ENCODE data around the gene MYO3B.

The MYO3B gene

DNA sequence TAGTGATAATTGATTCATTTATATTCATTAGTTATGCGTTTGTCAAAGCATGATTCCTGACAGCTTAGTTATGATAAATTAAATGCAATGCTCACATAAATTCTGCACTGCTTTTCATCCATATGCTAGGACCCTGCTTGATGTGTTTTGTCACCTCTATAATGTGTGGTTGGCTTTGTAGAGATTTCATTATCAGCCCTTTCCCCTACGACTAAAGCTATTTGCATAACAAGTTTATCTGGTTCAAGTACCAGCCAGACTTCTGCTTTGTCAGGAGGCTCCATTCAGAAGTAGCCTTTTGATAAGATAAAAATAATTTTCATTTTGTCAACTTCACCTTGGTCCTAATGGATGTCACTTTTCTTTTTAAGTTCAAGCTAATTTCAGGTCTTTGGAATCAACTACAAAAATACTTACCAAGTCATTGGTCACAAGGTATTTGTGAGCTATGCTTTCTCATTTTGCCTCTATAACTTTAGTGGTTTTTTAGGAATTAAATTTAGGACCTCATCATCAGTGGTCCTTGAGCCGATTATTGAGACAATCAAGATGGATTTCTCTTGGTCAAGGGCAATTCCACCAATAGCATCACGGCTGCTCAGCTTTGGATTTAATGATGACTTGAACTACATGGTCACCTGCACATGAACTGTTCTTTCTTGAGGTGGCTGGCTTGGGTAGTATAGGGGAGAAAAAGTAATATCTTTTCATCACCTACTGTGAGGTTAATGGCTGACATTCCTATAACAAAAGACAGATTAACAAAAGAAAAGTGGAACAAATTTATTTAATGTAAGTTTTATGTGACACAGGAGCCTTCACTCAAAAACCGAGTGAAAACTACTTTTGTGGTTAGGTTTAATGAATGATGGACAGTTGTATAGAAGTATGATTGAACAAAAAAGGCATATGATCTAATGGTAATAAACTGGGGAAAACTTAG is 162.1 kb downstream of the MYO3B start:
- TF ChIP-seq EP300 (IDR thresholded peaks at IDR 0.05; ENCODE audit: borderline replicate concordance) (no peak), YY1 (IDR thresholded peaks at IDR 0.05; ENCODE audit: low read depth) (no peak), EGR1 (IDR thresholded peaks at IDR 0.05) (no peak), TCF12 (IDR thresholded peaks at IDR 0.05; ENCODE audit: low read depth) (no peak), TEAD4 (IDR thresholded peaks at IDR 0.05) (no peak), NFIC (IDR thresholded peaks at IDR 0.05) (no peak), ZBTB7A (IDR thresholded peaks at IDR 0.05; ENCODE audit: low read depth) (no peak), TAF1 (IDR thresholded peaks at IDR 0.05; ENCODE audit: low read depth) (no peak), CEBPB (IDR thresholded peaks at IDR 0.05) (no peak), CREB1 (IDR thresholded peaks at IDR 0.05; ENCODE audit: low read depth) (no peak), FOXM1 (IDR thresholded peaks at IDR 0.05; ENCODE audit: borderline replicate concordance, low read depth) (no peak)
- TF ChIP-seq, protein P1, sequence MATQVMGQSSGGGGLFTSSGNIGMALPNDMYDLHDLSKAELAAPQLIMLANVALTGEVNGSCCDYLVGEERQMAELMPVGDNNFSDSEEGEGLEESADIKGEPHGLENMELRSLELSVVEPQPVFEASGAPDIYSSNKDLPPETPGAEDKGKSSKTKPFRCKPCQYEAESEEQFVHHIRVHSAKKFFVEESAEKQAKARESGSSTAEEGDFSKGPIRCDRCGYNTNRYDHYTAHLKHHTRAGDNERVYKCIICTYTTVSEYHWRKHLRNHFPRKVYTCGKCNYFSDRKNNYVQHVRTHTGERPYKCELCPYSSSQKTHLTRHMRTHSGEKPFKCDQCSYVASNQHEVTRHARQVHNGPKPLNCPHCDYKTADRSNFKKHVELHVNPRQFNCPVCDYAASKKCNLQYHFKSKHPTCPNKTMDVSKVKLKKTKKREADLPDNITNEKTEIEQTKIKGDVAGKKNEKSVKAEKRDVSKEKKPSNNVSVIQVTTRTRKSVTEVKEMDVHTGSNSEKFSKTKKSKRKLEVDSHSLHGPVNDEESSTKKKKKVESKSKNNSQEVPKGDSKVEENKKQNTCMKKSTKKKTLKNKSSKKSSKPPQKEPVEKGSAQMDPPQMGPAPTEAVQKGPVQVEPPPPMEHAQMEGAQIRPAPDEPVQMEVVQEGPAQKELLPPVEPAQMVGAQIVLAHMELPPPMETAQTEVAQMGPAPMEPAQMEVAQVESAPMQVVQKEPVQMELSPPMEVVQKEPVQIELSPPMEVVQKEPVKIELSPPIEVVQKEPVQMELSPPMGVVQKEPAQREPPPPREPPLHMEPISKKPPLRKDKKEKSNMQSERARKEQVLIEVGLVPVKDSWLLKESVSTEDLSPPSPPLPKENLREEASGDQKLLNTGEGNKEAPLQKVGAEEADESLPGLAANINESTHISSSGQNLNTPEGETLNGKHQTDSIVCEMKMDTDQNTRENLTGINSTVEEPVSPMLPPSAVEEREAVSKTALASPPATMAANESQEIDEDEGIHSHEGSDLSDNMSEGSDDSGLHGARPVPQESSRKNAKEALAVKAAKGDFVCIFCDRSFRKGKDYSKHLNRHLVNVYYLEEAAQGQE (IDR thresholded peaks at IDR 0.05; ENCODE audit: low read depth): no peak
- TF ChIP-seq, protein P2, sequence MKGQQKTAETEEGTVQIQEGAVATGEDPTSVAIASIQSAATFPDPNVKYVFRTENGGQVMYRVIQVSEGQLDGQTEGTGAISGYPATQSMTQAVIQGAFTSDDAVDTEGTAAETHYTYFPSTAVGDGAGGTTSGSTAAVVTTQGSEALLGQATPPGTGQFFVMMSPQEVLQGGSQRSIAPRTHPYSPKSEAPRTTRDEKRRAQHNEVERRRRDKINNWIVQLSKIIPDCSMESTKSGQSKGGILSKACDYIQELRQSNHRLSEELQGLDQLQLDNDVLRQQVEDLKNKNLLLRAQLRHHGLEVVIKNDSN (IDR thresholded peaks at IDR 0.05): no peak
- TF ChIP-seq, protein P3, sequence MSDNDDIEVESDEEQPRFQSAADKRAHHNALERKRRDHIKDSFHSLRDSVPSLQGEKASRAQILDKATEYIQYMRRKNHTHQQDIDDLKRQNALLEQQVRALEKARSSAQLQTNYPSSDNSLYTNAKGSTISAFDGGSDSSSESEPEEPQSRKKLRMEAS (IDR thresholded peaks at IDR 0.05): no peak

DNA sequence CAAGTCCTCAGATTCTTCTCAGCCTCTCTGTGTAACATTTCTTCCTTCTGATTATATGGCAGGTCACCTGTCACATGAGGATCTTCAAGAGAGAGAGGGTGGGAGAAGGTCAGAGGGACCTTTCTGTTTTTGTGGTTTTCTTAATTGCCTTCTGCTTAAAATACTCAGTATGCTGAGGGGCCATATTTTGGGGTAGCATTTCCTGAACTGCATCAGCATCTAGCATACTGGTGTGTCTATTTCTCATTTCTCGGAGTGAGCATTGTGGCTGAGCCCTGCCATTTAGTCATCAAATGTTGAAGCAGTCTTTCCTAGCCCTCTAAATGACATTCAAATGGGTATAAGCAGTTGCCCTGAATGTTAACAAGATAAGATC is 162.7 kb downstream of the MYO3B start:
- no peak for TF ChIP-seq TEAD4 (IDR thresholded peaks at IDR 0.05)
- TF ChIP-seq, protein P2 (IDR thresholded peaks at IDR 0.05): no peak
- no peak for TF ChIP-seq RAD21 (IDR thresholded peaks at IDR 0.05; ENCODE audit: low read depth)
- TF ChIP-seq, protein P3 (IDR thresholded peaks at IDR 0.05): no peak
- no peak for TF ChIP-seq EGR1 (IDR thresholded peaks at IDR 0.05)
- TF ChIP-seq ZBTB7A (IDR thresholded peaks at IDR 0.05; ENCODE audit: low read depth): no peak
- TF ChIP-seq NFIC (IDR thresholded peaks at IDR 0.05): no peak
- TF ChIP-seq YY1 (IDR thresholded peaks at IDR 0.05; ENCODE audit: low read depth): no peak

DNA sequence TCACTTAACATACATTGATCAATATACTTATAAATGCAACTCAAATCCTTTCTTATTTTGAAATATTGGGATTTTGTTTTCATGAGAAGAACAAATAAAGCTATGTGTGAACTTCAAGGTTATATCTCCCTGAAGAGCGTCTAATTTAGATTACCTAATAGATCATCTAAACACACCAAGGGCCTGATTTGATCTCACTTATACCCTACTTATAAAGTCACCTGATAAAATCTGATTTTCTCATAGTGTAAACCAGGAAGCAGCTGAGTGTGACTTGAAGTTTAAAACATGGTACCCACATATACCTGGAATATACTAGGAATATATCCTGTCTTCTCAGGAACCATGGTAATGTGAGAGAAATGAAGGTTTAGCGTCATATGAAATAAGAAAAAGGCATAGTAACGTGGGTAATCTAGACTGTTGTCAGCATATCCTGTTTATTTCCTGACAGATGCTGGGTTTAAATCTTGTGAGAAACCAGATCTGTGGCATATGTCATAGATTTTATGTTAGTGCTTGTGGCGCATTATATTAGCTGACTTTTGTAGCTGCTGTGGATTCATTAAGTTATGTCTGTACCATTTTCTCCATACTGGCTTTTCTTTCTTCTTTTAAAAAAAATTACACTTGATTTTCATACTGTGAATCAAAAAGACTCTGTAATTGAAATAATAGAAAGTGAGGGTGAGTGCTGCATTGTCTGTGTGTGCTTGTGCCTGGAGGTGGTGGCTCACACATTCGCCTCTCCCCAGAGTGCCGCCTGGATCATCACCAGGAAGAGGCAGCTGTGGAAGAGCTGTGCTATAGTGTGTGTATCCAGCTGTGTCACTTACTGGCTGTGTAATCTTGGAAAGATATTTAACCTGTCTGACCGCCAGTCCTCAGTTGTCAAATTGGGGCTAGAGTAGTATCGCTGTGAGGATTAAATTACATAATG is 164.0 kb downstream of the MYO3B start:
- TF ChIP-seq TEAD4 (IDR thresholded peaks at IDR 0.05): no peak
- TF ChIP-seq, protein P3 (IDR thresholded peaks at IDR 0.05): no peak
- TF ChIP-seq CREB1 (IDR thresholded peaks at IDR 0.05; ENCODE audit: low read depth): no peak
- no peak for TF ChIP-seq CEBPB (IDR thresholded peaks at IDR 0.05)
- no peak for TF ChIP-seq ZBTB7A (IDR thresholded peaks at IDR 0.05; ENCODE audit: low read depth)

DNA sequence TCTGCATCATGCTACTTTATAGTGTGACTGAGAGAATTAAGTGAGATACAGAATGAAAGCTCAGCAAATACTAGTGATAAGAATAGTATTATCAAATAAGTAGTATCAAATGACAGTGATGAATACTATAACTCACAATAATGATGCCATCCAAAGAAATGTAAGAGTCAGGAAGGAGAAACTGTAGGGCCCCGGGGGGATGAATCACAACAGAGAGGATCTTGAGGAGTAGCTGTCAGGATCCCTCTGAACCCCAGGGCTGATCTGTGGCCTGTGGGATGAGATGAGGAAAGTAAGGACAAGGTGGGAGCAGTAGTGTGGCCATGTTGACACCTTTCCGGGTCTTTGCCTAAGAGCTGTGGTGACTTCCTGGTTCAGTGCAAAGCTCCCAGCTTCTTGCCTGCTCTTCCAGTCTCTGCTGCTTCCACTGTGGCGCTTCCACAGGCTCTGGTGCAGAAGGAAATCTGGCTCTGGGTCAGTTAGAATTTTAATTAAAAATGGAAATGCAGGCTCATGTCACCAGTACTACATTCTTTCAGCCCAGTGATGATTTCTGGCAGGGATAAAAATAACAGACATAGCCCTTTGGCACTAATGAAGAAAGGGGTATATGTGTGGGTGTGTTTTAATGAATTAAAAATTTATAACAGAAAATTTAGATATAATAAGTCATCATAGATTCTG is 166.9 kb downstream of the MYO3B start:
- TF ChIP-seq NFIC (IDR thresholded peaks at IDR 0.05) (no peak), RAD21 (IDR thresholded peaks at IDR 0.05; ENCODE audit: low read depth) (no peak), FOXM1 (IDR thresholded peaks at IDR 0.05; ENCODE audit: borderline replicate concordance, low read depth) (no peak), CEBPB (IDR thresholded peaks at IDR 0.05) (no peak), YY1 (IDR thresholded peaks at IDR 0.05; ENCODE audit: low read depth) (no peak), CREB1 (IDR thresholded peaks at IDR 0.05; ENCODE audit: low read depth) (no peak), TCF12 (IDR thresholded peaks at IDR 0.05; ENCODE audit: low read depth) (no peak)
- TF ChIP-seq, protein P2 (IDR thresholded peaks at IDR 0.05): no peak
- TF ChIP-seq, protein P3 (IDR thresholded peaks at IDR 0.05): no peak
- TF ChIP-seq, protein P1 (IDR thresholded peaks at IDR 0.05; ENCODE audit: low read depth): no peak
